ENCODE measurements around the gene CHST8. TPM values are rescaled to one million over a fixed set of nuclear protein-coding genes. Genes with fewer than 3 reads are reported as not detected.

Gene CHST8
- total RNA-seq, 1 experiment from 2014 or later: 33.5 TPM

- H3K9me3 Mint-ChIP-seq: no peaks in the 10 kb centered on the region
- no peak for ATAC-seq
- DNase-seq (ENCODE audit: low spot score): no peak
- POLR2A ChIA-PET: interaction anchor here (0.9 kb wide), 1 partner anchor 314 kb away, joined by 3 read pairs; no protein-coding TSS in a partner anchor
- TF ChIP-seq SMAD4 (CRISPR knock-in tag; IDR thresholded peaks at IDR 0.05): no peak
- no peak for TF ChIP-seq FOXJ3 (CRISPR knock-in tag; IDR thresholded peaks at IDR 0.05; ENCODE audit: borderline replicate concordance)
- TF ChIP-seq HMGXB4 (CRISPR knock-in tag; IDR thresholded peaks at IDR 0.05): no peak
- TF ChIP-seq GRHL2 (CRISPR knock-in tag; IDR thresholded peaks at IDR 0.05; ENCODE audit: insufficient replicate concordance, severe bottlenecking): no peak
- TF ChIP-seq SOX15 (CRISPR knock-in tag; IDR thresholded peaks at IDR 0.05): no peak
- no peak for TF ChIP-seq MYBL2 (CRISPR knock-in tag; IDR thresholded peaks at IDR 0.05)
- TF ChIP-seq GTF2I (CRISPR knock-in tag; conservative IDR thresholded peaks at IDR 0.05): no peak
- no peak for TF ChIP-seq ZBTB43 (CRISPR knock-in tag; IDR thresholded peaks at IDR 0.05)
- no peak for TF ChIP-seq AFF4 (CRISPR knock-in tag; IDR thresholded peaks at IDR 0.05; ENCODE audit: borderline replicate concordance)
- no peak for TF ChIP-seq GABPB1 (CRISPR knock-in tag; IDR thresholded peaks at IDR 0.05)
- no peak overlapping the region for H3K27ac Mint-ChIP-seq
- CTCF ChIA-PET: interaction anchor here (0.8 to 1.2 kb wide), 2 partner anchors 21 to 295 kb away, joined by 3 to 4 read pairs; no protein-coding TSS in a partner anchor
- no peaks in the 10 kb centered on the region for H3K4me1 Mint-ChIP-seq
- H3K36me3 Mint-ChIP-seq: no peaks in the 10 kb centered on the region
- H3K4me3 Mint-ChIP-seq: no peak overlapping the region
- H3K27me3 Mint-ChIP-seq (ENCODE audit: low read depth): no peaks in the 10 kb centered on the region
These were observed 125.5 kb downstream of the CHST8 start for GRCh38 chr19:33747273-33747672.

DNA sequence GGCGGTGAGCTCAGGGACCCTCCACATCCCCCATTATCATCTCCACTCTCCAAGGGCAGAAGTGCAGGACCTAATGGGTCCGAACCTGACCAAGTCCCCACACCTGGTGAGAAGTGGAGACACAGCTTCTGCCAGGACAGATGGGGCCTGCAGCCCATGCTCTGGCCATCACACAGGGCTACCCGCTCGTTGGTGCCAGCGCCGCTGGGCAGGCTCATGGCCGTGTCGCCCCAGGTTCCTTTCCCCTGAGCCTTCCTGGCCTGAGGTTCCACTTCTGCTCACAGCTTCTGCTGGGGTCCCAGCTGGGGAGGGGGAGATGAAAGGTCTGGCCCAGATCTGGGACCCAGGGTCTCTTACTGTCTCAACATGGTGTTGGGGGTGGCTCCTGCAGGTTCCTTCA, 126.5 kb downstream of the CHST8 start:
- ChIA-PET CTCF (interaction anchor here (1.6 kb wide), 1 partner anchor 20 kb away, joined by 4 read pairs; no protein-coding TSS in a partner anchor), POLR2A (interaction anchor here (0.9 kb wide), 1 partner anchor 315 kb away, joined by 3 read pairs; no protein-coding TSS in a partner anchor)
- ATAC-seq: no peak
- no peak overlapping the region for H3K27ac Mint-ChIP-seq
- no peak overlapping the region for H3K4me3 Mint-ChIP-seq
- TF ChIP-seq ZBTB21 (CRISPR knock-in tag; IDR thresholded peaks at IDR 0.05; ENCODE audit: borderline replicate concordance): no peak
- no peak for TF ChIP-seq ATF1 (CRISPR knock-in tag; IDR thresholded peaks at IDR 0.05)
- no peak for TF ChIP-seq ZNF317 (CRISPR knock-in tag; IDR thresholded peaks at IDR 0.05; ENCODE audit: borderline replicate concordance, low read depth)
- DNase-seq (ENCODE audit: low spot score): no peak
- H3K27me3 Mint-ChIP-seq (ENCODE audit: low read depth): no peaks in the 10 kb centered on the region
- H3K9me3 Mint-ChIP-seq: no peaks in the 10 kb centered on the region
- H3K36me3 Mint-ChIP-seq: no peaks in the 10 kb centered on the region
- H3K4me1 Mint-ChIP-seq: no peaks in the 10 kb centered on the region

- POLR2A ChIA-PET: no interaction called here
- Mint-ChIP-seq H3K4me3 (no peak overlapping the region), H3K27me3 (ENCODE audit: low read depth) (no peaks in the 10 kb centered on the region), H3K4me1 (no peaks in the 10 kb centered on the region), H3K27ac (no peak overlapping the region), H3K36me3 (no peaks in the 10 kb centered on the region), H3K9me3 (no peaks in the 10 kb centered on the region)
- DNase-seq (ENCODE audit: low spot score): no peak
- no peak for ATAC-seq
- CTCF ChIA-PET: interaction anchor here (1.2 to 1.6 kb wide), 2 partner anchors 19 to 29 kb away, joined by 3 to 4 read pairs; no protein-coding TSS in a partner anchor
- TF ChIP-seq NFATC4 (CRISPR knock-in tag; IDR thresholded peaks at IDR 0.05) (no peak), GABPB1 (CRISPR knock-in tag; IDR thresholded peaks at IDR 0.05) (no peak), ZNF671 (CRISPR knock-in tag; IDR thresholded peaks at IDR 0.05) (no peak), ELF4 (CRISPR knock-in tag; IDR thresholded peaks at IDR 0.05; ENCODE audit: low read depth) (no peak), CREB1 (CRISPR knock-in tag; IDR thresholded peaks at IDR 0.05) (no peak), AFF4 (CRISPR knock-in tag; IDR thresholded peaks at IDR 0.05; ENCODE audit: borderline replicate concordance) (no peak), SMAD4 (CRISPR knock-in tag; IDR thresholded peaks at IDR 0.05) (no peak), SOX15 (CRISPR knock-in tag; IDR thresholded peaks at IDR 0.05) (no peak)
- TF ChIP-seq, protein P1, sequence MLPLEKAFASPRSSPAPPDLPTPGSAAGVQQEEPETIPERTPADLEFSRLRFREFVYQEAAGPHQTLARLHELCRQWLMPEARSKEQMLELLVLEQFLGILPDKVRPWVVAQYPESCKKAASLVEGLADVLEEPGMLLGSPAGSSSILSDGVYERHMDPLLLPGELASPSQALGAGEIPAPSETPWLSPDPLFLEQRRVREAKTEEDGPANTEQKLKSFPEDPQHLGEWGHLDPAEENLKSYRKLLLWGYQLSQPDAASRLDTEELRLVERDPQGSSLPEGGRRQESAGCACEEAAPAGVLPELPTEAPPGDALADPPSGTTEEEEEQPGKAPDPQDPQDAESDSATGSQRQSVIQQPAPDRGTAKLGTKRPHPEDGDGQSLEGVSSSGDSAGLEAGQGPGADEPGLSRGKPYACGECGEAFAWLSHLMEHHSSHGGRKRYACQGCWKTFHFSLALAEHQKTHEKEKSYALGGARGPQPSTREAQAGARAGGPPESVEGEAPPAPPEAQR (CRISPR knock-in tag; IDR thresholded peaks at IDR 0.05): no peak
These were observed 127.3 kb downstream of the CHST8 start for GRCh38 chr19:33749016-33749415.

Data from WTC11 (cell line).